NCI-H1092 treated with DMSO at 0.1 percent for 48 hours (cell line): ENCODE data around the gene MAGED2.
"Not testable (repeated sequence)": the region's sequence is repeated elsewhere in the genome, so short reads cannot be mapped to it uniquely, and the experiment has no call there.

Experiments used
- DNase-seq: peaks from one replicate; lab custom pipeline; 2025; lab: John Stamatoyannopoulos, UW

The MAGED2 gene, protein sequence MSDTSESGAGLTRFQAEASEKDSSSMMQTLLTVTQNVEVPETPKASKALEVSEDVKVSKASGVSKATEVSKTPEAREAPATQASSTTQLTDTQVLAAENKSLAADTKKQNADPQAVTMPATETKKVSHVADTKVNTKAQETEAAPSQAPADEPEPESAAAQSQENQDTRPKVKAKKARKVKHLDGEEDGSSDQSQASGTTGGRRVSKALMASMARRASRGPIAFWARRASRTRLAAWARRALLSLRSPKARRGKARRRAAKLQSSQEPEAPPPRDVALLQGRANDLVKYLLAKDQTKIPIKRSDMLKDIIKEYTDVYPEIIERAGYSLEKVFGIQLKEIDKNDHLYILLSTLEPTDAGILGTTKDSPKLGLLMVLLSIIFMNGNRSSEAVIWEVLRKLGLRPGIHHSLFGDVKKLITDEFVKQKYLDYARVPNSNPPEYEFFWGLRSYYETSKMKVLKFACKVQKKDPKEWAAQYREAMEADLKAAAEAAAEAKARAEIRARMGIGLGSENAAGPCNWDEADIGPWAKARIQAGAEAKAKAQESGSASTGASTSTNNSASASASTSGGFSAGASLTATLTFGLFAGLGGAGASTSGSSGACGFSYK

GRCh38 chrX:54807524-54808108 is at the start of gene MAGED2:
Gene MAGED2, plus strand, starts transcription at chrX:54807745. Its CDS starts 1,587 bp downstream, at chrX:54809332.
- peak; percentile 36 for DNase-seq

DNA sequence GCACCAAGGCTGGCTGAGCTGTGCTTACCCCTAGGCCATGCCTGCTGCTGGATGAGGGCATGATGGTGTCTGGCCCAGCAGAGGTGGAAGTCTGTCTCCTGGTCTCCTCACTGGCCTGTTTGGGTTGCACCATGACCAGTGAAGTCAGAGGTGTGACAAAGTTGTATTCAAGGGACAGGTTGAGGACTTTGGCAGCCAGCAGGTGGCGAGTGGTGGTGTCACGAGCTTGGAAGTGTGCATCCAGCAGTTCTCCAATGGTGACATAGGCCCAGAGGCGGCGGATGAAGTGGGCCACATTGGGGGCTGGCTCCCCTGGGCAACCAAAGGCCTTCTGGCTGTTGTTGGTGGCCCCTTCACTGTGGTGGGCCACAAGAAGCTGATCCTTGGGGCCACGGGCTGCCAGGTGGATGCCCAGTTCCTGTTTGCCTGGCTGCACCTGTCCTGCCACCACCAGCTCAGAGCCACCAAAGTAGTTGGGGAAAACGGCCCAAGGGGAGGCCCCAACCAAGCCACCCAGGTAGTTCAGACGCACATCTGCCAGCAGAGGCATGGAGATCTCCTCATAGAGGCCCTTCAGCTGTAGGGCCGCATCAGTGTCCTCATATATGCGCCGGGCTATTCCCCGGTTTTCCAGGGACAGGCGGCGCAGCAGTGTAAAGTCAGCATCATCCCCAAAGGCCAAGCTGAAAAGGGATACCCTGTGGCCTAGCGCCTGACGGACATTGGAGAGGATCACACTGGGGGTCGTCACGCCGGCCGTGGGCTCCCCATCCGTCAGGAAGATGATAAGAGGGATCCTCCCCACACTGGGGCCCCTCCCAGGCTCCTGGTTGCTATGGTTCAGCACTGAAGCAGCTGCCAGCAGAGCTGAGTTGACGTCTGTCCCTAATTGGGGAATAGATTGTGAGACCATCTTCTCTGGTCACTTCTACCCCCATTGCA is 49.2 kb upstream of the MAGED2 start:
- no peak for DNase-seq

- DNase-seq = peak; percentile 42
Observed at GRCh38 chrX:54774391-54775094, 33.0 kb upstream of the MAGED2 start.

DNA sequence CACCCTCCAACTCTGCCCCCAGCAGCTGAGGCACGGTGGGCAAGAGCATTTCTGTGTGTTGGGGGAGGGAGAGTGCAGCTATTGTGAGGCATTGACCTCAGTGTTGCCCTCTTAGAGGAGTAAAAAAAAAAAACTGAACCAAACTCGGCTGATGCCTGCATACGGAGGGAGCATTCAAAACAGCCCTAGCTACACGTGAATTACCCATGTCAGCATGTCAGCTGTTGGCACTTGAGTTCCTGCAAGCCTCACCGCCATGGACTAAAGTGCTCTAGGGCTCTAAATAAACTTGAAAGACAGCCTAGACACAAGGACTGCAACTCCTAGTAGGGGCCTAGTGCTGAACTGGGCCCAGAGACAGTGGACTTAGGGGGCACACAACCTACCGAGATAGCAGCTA is 31.5 kb upstream of the MAGED2 start:
- DNase-seq = no peak

DNA sequence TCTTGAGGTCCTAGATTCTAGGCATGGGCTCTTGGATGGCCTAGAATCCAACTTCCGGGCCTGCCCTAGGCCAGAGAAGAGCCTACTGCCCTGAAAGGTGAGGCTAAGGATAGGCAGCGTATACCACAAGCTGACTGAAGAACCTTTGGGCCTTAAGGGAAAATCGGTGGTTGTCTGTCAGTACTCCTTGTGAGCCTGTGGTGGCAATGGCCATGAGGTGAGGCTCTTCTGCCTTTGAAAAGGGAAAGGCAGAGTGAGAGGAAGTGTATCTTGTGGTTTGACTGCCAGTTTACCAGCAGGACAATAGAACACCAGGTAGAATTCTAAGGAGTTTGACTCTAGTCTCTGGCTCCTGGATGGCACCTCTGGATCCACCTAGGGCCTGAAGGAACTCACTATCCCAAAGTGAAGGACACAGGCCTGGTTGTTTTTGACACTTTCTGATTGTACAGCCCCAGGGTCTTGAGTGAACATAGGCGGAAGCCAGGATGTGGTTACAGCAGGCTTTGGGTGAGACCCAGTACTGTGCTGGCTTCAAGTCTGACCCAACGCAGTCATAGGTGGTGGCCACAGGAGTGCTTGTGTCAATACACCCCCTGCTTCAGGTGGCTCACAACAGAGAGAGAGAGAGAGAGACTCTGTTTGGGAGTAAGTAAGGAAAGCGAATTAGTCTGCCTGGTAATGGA is 30.4 kb upstream of the MAGED2 start:
- no peak for DNase-seq

DNA sequence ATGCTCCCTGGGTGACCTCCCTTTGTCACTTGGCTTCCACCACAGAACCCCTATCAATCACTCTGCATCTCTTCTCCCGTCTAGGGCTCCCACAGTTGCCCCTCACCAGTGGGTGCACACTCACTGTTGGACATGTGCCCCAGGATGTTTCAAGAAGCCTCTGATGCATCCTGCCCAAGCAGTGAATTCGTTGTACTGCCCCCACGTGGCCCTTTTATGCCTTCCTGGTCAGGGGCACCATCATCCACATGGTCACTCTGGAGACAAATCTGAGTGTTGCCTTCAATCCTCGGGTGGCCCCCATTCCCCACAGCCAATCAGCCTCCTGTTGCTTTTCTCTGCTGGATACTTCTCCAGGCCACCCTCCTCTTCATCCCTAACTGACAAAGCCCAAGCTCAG is 21.6 kb upstream of the MAGED2 start:
- no peak for DNase-seq

- DNase-seq = peak; percentile 2
Observed at GRCh38 chrX:54786967-54787366, 20.6 kb upstream of the MAGED2 start.

DNA sequence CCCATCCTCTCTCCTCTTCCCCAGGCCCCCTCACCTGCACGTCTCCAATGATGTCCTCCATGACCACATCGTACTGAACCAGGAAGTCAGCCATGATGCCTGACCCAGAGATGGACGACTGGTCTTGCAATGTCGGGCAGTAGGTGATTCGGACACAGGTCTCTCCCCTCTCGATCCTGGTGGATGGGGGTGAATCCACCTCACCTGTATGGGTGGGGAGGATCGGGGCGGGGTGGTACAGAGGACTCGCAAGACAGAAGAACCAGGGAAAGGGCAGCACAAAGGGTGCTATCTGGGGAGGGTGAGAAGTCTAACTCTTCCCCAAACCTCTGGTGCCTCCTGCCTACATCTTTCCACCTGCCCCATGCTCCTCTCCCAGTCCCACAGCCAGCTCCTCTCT is 19.1 kb upstream of the MAGED2 start:
- DNase-seq = no peak

DNA sequence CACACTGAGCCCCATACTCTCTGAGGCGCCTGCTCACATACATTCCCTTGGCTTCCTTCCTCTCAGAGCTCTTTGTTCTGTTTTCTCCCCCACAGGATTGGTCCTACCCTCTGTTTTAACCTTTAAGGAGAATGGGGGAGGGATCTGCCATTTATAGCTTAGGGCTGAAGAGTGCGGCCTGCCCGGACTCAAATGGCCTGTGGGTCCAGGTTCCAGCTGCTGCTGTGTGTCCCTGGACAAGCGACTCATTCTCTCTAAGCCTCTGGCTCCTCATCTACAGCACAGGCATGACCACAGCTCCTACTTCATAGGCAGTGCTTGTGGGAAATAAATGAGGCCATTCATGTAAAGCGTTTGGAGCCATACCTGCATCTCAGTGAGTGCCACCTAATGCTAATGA is 18.1 kb upstream of the MAGED2 start:
- DNase-seq = not testable (repeated sequence)

GRCh38 chrX:54794028-54794427 is 13.5 kb upstream of the MAGED2 start:
- DNase-seq = no peak

GRCh38 chrX:54794795-54795194 is 12.8 kb upstream of the MAGED2 start:
- no peak for DNase-seq

DNA sequence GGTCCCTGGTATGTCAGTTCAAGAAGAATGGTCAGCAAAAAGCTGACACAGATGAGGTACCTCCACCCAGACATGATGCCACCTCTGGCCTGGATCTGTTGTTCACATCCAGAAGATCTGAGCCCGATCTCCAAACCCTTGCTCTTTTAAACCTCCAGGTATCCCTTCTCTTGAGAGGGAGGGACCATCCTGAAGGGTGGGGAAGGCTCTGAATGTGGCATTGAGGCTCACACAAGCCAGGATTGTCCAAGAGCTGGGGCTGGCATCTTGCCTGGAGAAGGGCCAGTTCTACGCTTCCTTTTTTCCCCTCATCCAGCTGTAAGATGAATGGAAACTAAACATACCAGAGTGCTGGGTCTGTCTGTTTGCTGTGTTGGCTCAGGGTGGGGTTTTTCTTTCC is 9.4 kb upstream of the MAGED2 start, which contains the start of gene ITIH6:
TSS of gene ITIH6 (minus strand) at position 119 of the 400 bp plus-strand sequence. CDS start at position 74, 45 bp downstream.
- DNase-seq = no peak

GRCh38 chrX:54799046-54799445 is 8.5 kb upstream of the MAGED2 start:
- DNase-seq = no peak

DNA sequence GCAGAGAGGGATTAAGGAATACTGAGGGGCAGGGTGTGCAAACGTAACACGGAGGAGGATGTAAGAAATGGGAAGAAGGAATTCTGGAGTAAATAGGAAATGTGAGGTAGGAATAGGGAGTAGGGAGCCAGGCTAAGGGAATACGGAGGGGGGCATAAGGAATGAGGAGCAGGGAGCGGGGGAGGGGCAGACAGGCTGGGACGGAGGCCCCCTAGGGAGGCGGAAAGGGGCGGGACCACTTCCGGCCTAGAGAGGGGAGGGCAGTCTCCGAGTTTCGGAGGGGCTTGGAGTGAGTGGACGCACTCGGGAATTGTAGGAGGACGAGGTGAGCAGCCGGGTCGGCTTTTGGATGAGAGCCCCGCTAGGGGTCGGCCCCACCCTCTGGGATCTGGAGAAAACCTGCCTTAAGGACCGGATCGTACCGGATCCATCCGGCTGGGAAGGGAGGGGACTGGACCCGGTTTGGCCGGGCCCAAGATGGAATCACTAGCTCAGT is 612 bp downstream of the MAGED2 start:
- DNase-seq = peak; percentile 90

GRCh38 chrX:54808605-54809483 is 1.3 kb downstream of the MAGED2 start:
- peak; percentile 98 for DNase-seq

DNA sequence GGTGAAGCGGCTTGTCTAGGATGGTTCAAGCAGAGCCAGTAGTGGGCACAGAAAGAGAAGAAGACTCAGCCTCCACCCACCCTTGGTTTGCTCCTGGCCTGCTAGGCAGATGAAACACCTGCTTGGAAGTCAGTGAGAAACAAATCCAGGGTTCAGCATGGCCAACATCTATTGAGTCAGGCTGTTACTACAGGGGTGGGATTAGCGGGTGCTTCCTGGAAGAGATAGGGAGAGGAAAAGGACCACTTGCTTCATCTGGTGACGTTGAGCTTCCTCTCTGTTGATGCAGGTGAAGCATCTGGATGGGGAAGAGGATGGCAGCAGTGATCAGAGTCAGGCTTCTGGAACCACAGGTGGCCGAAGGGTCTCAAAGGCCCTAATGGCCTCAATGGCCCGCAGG is 3.0 kb downstream of the MAGED2 start:
- DNase-seq = no peak

DNA sequence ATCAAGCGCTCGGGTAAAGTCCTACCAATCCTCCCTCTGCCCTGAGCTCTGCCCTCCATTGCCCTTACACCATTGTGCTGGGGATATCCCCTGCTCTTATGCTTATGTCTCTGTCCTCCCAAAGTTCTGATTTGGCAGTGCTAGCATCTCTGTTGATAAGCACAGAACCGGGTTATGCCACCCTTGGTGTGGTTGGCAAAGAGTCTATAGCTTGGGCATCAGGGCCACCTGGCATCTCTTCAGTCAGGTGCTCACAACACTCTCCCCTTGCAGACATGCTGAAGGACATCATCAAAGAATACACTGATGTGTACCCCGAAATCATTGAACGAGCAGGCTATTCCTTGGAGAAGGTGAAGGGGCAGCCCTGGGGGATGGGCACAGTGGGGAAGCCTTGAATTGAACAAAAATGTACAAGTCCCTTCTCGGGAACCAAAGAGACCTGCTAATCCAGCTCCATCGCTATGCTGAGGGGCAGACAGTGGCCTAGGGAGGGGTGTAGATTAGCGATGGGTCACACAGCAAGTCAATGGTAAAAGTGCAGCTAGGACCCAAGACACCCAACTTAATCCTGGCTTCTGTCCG is 3.8 kb downstream of the MAGED2 start:
- DNase-seq = no peak

- DNase-seq = no peak
Observed at GRCh38 chrX:54812306-54812705, 4.8 kb downstream of the MAGED2 start.

DNA sequence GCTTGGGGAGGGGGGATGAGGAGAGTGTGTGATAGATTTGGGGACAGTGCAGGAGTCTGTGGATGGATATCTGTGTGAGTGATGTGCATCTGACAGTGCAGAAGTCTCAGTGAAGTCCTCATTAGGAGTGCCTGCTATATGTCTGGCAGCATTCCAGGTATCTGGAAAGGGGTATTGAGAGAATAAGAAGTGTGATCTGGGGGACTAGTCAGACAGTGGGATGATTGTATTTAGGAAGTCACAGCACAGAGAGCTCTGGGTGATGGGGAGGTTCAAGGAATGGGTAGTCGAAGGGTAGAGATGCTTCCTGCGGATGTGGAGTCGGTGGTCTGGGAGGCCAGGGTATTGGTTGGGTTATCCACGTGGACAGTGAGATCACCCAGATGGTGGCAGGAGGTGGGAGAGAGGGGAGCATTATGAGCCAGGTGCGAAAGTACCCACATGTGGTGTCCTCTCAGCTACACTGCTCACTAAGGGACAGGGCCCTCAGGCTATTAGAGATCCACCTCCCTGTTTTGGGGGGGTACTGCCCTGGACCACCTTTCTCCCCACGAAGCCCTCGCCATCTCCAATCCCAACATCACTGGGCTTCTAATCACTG is 9.8 kb downstream of the MAGED2 start:
- no peak for DNase-seq
